DOHH2 (cell line): ENCODE results near the gene EGR1.

Experiments used
- H3F3A ChIP-seq: fragments of 200-600 bp; sonication (generic), shearing (Covaris generic); 2 replicates; pipeline ENCODE4 v1.6.0; 2016; ENCODE audit warnings: antibody characterized with exemption, mild to moderate bottlenecking; ENCODE audit not compliant: control insufficient read depth, insufficient read depth
- H3K27ac ChIP-seq: fragments of 200-600 bp; sonication (generic); 2 replicates; pipeline ENCODE4 v1.5.1; 2014; ENCODE audit warnings: low read depth, mild to moderate bottlenecking, low read length, moderate library complexity
- H3K27me3 ChIP-seq: fragments of 200-600 bp; sonication (generic); 2 replicates; pipeline ENCODE4 v1.6.1; 2014; ENCODE audit warnings: mild to moderate bottlenecking, low read length, mixed read lengths; ENCODE audit not compliant: control insufficient read depth
- H3K36me3 ChIP-seq: fragments of 200-600 bp; sonication (generic); 2 replicates; pipeline ENCODE4 v1.6.1; 2014; ENCODE audit warnings: mild to moderate bottlenecking, low read length, moderate library complexity, mixed read lengths; ENCODE audit not compliant: control insufficient read depth
- H3K4me1 ChIP-seq: fragments of 200-600 bp; sonication (generic); 2 replicates; pipeline ENCODE4 v1.6.1; 2014; ENCODE audit warnings: mild to moderate bottlenecking, low read length, mixed read lengths; ENCODE audit not compliant: control insufficient read depth
- H3K4me2 ChIP-seq: fragments of 200-600 bp; sonication (generic); 2 replicates; pipeline ENCODE4 v1.6.0; 2014; ENCODE audit warnings: mild to moderate bottlenecking, low read length, moderate library complexity
- H3K4me3 ChIP-seq: fragments of 200-600 bp; sonication (generic); 2 replicates; pipeline ENCODE4 v1.5.1; 2014; ENCODE audit warnings: mild to moderate bottlenecking, low read length, mixed read lengths
- H3K79me2 ChIP-seq: fragments of 200-600 bp; sonication (generic); 2 replicates; pipeline ENCODE4 v1.6.1; 2014; ENCODE audit warnings: mild to moderate bottlenecking, low read length, mixed read lengths; ENCODE audit not compliant: control insufficient read depth
- H3K9me2 ChIP-seq: fragments of 200-600 bp; sonication (generic); replicated peaks from 2 replicates; pipeline ENCODE4 v1.6.1; 2014; ENCODE audit warnings: mild to moderate bottlenecking, low read length, mixed read lengths; ENCODE audit not compliant: control insufficient read depth
- H3K9me3 ChIP-seq: fragments of 200-600 bp; sonication (generic); 2 replicates; pipeline ENCODE4 v1.6.1; 2014; ENCODE audit warnings: antibody characterized with exemption, low read length, mixed read lengths; ENCODE audit not compliant: control insufficient read depth, insufficient read depth
- H4K20me1 ChIP-seq: fragments of 200-600 bp; sonication (generic); 2 replicates; pipeline ENCODE4 v1.6.0; 2014; ENCODE audit warnings: low read depth, mild to moderate bottlenecking, antibody characterized with exemption, low read length, moderate library complexity; ENCODE audit not compliant: control insufficient read depth, insufficient read depth
- EZH2phosphoT487 ChIP-seq: fragments of 200-600 bp; sonication (generic); IDR thresholded peaks from 2 replicates; pipeline ENCODE4 v1.6.1; 2017; ENCODE audit warnings: borderline replicate concordance, mild to moderate bottlenecking, antibody characterized with exemption, low read length, moderate library complexity, mixed read lengths
- TF ChIP-seq, protein P1 (sequence below): fragments of 200-600 bp; sonication (generic); IDR thresholded peaks from one replicate; pipeline ENCODE4 v1.5.1; 2014; ENCODE audit warnings: antibody characterized with exemption, mild to moderate bottlenecking, low read depth, low read length; ENCODE audit not compliant: poor library complexity, severe bottlenecking

Gene EGR1

DNA sequence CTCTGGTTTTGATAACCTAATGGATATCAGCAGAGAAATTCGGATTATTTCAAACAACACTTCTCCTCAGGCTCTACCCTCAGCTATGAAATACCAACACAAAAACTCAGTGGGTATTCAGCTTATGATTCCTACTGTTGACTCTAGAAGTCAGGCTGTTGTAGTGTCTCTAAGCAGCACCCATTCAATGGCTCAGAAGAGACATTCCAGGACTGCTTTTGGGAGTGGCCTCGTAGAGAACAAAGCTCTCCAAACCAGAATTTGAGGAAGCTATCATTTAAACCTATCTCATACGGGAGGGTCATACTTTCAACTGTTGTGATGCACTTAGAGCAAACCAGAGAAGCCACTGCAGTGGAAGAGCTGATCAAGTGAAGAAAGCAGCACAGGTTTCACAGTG, 43.7 kb downstream of the EGR1 start:
- peaks cover 5% of the 10 kb centered on the region; the same call in 1 of the 2 replicates for H3K79me2 ChIP-seq
- no peak overlapping the region for H3K4me3 ChIP-seq
- no peaks in the 10 kb centered on the region for H3K4me1 ChIP-seq
- peaks cover 72% of the 10 kb centered on the region for H3K36me3 ChIP-seq
- H3K9me3 ChIP-seq: no peaks in the 10 kb centered on the region
- H3K4me2 ChIP-seq: no peak overlapping the region
- H4K20me1 ChIP-seq: 0 out of 2 replicates have a peak, but pooled peaks cover 3% of the 10 kb centered on the region
- TF ChIP-seq, protein P1, sequence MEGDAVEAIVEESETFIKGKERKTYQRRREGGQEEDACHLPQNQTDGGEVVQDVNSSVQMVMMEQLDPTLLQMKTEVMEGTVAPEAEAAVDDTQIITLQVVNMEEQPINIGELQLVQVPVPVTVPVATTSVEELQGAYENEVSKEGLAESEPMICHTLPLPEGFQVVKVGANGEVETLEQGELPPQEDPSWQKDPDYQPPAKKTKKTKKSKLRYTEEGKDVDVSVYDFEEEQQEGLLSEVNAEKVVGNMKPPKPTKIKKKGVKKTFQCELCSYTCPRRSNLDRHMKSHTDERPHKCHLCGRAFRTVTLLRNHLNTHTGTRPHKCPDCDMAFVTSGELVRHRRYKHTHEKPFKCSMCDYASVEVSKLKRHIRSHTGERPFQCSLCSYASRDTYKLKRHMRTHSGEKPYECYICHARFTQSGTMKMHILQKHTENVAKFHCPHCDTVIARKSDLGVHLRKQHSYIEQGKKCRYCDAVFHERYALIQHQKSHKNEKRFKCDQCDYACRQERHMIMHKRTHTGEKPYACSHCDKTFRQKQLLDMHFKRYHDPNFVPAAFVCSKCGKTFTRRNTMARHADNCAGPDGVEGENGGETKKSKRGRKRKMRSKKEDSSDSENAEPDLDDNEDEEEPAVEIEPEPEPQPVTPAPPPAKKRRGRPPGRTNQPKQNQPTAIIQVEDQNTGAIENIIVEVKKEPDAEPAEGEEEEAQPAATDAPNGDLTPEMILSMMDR: no peak
- no peak for TF ChIP-seq EZH2phosphoT487
- peaks cover 6% of the 10 kb centered on the region; the same call in 1 of the 2 replicates for H3F3A ChIP-seq
- no peaks in the 10 kb centered on the region for H3K27me3 ChIP-seq
- no peak overlapping the region for H3K27ac ChIP-seq
- H3K9me2 ChIP-seq: no peaks in the 10 kb centered on the region

DNA sequence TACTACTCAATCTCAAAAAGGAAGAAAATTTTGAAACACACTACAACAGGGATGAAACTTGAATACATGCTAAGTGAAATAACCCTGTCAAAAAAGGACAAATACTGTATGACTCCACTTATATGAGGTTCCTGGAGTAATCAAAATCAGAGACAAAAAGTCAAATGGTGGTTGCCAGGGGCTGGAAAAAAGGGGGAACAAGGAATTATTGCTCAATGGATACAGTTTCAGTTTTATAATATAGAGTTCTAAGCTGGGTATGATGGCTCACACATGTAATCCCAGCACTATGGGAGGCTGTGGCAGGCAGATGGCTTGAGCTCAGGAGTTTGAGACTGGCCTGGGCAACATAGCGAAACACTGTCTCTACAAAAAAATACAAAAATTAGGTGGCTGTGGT, 48.7 kb downstream of the EGR1 start:
- Histone ChIP-seq H3F3A (no peaks in the 10 kb centered on the region), H3K27ac (no peak overlapping the region), H3K4me1 (no peaks in the 10 kb centered on the region), H3K4me2 (no peak overlapping the region), H4K20me1 (0 out of 2 replicates have a peak, but pooled peaks cover 11% of the 10 kb centered on the region), H3K9me2 (no peaks in the 10 kb centered on the region), H3K4me3 (no peak overlapping the region), H3K27me3 (no peaks in the 10 kb centered on the region), H3K36me3 (peaks cover 92% of the 10 kb centered on the region), H3K79me2 (peaks cover 36% of the 10 kb centered on the region), H3K9me3 (no peaks in the 10 kb centered on the region)
- no peak for TF ChIP-seq EZH2phosphoT487
- TF ChIP-seq, protein P1: no peak

DNA sequence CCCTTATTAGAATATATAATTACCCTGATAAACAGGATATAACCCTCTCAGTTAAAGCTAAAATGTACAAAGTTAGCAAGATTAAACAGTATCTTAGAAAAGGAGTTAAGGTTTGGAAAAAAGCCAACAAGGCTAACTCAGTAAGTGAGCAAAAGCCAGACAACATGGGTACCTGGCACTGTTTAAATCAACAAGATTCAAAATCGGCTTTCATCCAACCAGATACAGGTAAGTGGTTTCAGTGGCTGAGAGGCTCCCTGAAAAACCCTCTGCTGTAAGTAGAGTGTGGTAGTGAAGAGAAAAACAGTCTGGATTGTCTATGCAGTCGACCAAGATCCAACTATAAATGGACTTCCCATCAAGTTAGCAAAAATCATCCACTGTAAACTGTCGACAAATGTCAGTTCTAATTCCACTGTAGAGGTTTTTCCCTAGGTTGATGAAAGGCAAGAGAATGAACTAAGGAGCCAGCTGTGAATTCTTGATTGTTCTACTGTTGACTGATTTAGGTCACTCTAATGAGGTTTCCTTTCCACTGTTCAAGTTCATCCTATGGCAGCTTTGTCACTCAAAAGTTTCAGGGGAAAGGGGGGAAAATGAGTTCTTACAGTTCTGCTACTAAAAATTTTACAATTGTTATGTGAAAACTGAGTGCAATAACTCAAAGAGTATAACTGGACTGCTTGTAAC, 50.4 kb downstream of the EGR1 start:
- Histone ChIP-seq H3K27ac (no peak overlapping the region), H3F3A (no peaks in the 10 kb centered on the region), H3K4me3 (no peak overlapping the region), H3K27me3 (no peaks in the 10 kb centered on the region), H3K9me2 (no peaks in the 10 kb centered on the region), H3K4me2 (no peak overlapping the region), H4K20me1 (peaks cover 15% of the 10 kb centered on the region), H3K9me3 (no peaks in the 10 kb centered on the region), H3K79me2 (peaks cover 50% of the 10 kb centered on the region), H3K36me3 (peaks cover 88% of the 10 kb centered on the region), H3K4me1 (no peaks in the 10 kb centered on the region)
- TF ChIP-seq EZH2phosphoT487: no peak
- TF ChIP-seq, protein P1: no peak
